GM18502 (cell line): ENCODE measurements around the gene TNNC1.

ENCODE experiments used
- ATAC-seq: cut with Tn5 transposase; IDR thresholded peaks from one replicate; pipeline ENCODE4 v1.9.1; 2021; ENCODE audit warnings: mild to moderate bottlenecking; ENCODE audit not compliant: unreplicated experiment, poor library complexity

The TNNC1 gene

DNA sequence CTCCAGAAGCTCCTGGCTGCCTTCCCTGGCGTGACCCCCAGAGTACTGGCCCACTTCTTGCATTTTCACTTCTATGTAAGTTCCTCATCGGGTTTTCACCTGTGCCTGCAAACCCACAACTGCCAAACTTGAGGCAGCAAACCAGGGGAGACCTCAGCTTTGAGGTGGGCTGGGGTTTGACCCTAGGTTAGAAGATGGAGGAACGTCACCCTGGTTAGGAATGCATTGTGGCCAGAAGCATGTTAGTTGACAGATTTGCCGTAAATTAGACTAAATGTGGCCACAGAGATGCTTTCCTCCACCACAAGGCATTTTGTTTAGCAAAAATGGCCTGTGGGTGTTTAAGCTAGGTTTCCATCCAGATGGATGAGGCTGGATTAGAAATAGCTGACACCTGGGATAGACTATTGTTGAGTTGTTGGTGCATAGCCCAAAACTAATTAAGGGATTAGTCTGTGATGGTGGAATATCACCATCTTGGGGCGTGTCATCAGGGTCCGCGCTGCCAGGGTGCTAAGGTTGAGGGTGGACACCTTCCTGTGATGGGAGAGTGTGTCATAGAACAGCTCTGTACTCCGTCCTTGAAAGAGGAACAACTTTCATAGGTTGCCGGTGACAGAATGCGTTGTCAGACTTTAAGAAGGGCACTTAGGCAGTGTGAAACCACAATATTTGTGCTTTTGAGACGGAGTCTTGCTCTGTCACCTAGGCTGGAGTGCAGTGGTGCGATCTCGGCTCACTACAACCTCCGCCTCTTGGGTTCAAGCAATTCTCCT lies 5.1 kb upstream of the TNNC1 start:
- no peak for ATAC-seq

DNA sequence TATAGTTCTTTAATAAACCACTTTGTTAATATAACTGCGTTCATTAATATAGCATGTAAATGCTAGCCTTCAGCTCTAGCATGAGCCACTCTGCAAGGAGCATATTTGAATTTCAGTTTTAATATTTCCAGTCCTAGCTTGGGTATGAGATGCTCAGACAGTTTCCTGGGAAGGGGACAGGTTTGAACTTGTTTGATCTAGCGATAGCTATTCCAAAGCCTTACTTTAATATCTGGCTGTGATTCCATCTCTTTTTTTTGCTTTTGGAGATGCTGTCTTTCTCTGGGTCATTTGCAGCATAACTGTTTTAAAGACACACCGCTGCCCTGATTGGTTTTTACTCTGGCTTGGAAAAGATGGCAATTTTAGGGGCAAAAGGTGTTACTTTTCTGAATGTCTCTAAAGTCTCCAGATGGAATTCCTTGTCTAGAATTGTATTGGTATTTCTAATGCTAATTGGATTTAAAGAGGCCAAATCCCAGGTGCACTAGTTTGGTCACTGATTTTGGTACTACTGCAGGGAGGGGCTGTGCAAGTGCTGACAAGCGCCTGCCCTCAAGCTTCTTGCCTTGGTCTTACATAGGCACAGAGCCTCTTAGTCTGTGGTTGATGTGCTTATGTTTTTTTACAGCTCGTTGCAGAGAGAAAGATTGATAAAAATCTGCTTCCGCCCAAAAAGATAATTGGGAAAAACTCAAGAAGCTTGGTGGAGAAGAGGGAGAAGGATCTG lies 4.4 kb upstream of the TNNC1 start:
- ATAC-seq = no peak

DNA sequence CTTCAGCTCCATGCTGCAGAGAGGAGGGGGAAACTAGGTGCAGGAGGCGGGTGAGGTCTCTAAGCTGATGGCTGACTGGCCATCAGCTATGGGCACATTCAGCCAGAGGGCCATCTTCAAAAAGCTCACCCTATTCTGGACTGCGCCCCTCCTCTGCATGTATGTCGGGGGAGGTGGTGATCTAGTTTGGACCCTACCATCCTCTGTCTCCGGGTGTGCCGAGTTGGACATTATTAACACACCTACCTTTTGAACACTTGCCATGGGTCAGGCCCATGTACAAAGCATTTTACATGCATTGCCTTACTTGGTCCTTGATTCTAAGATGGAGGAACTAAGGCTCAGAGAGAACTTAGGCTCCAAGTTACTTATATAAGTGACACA lies 3.0 kb upstream of the TNNC1 start:
- no peak for ATAC-seq

DNA sequence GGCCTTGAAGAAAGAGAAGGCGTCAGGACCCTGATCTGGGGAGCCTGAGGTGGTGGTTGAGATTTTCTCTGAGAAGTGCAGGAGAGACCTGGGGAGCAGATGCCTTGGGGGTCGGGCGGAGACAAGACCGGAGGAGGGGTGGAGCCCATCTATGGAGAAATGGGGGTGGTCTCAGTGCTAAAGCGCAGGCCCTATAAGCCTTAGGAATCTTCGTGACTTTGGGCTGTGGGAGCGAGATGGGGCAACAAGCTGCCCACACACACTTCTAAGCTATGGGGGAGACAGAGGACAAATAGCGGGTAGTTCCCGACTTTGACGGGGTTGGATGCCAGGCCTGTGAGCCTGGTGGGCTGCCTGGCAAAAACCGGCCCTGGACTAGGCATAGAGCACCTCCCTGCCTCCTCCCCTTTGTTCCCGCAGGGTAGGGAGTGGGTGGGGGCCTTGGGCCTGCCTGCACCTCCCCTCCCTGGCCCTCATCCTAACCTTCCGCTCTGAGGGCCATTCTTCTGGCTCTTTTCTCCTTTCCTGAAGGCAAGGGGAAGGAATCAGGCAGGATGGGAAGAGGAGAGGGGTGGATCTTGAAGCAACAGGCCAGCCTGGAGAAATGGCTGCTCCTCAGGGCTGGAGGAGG lies 2.4 kb upstream of the TNNC1 start:
- no peak for ATAC-seq

DNA sequence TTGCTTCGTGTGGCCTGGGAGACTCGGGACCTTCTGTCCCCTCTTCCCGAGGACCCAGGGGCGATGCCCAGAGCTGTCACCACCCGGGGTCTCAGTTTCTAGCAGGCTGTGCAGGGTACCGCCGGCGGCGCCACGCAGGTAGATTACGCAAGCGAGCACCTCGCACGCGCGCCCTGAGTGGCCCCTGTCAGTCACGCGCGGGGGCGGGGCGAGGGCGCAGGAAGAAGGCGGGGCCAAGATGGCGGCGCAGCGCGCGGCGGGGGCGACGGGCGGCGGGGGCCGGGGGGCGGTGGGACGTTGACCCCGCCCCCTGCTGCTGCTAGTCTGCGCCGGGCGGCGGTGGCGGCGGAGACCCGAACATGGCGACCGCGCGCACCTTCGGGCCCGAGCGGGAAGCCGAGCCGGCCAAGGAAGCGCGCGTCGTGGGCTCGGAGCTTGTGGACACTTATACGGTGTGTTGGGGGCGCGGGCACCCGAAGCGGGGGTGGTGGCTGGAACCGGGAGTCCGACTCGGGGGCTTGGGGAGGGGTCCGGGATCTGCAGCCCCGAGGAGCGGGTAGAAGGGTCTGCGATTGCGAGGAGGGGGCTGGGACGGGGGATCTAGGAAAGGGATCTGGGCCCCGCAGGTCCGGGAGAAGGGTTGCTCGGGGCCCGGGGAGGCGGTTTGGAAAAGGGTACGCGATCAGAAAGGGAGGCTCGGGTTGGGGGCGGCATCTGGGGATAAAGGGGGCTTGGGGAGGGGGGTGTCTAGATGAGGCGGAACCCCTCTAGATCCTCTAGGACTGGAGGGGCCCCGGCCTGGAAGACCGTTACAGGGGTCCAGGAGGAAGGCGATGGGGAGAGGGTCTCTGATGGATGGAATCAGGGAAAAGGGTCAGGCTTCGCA lies 1.7 kb upstream of the TNNC1 start, which contains the start of gene NISCH:
Gene NISCH (plus strand): TSS at position 322 of the 886 bp plus-strand sequence. CDS start 38 bp downstream, at position 360.
- ATAC-seq = peak; percentile 79

DNA sequence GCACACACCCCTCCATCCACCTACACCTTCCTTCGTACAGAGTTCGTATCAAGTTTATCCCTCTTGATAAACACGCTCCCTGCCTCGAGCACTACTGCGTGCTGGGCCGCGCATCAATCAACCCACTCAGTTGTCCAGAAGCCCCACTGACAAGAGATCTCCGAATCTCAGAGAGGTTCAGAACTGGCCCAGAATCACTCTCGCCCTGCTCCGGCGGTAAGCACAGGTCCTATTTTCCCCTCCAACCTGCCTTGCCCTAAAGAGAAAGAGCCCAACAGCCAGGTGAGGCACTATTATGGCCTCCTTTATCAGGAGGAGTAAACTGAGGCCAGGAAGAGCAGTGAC lies 1.1 kb upstream of the TNNC1 start:
- no peak for ATAC-seq

DNA sequence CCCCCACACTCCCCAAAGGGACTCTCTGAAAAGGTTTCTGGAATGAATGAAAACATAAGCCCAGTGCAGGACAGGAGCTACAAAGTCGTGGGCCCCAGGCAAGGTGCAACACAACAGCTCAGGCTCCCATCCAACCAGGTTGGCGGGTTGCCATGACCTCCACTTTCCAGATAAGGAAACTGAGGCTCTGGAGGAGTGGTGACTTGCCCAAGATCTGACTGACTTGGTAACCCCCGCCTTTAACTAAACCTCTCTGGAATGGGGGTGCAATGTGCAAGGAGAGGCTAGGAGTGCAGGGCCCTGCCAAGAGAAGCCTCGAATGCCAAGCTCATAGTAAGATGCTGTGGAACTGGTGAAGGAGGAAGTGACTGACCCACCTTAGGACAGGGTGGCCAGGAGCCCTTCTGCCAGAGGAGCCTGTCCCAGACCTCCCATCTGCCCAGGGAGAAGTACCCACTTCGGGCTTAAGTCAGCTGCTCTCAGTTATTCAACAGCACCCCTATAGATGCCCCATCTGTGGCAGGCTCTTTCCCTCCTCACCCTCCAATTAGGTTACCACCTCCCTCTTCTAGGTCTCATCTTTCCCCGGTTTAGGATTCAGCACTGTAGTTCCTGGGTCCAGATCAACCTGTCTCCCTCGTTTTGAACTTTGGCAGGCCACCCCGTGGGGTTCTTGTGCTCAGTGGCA lies 553 bp upstream of the TNNC1 start:
- ATAC-seq = no peak

DNA sequence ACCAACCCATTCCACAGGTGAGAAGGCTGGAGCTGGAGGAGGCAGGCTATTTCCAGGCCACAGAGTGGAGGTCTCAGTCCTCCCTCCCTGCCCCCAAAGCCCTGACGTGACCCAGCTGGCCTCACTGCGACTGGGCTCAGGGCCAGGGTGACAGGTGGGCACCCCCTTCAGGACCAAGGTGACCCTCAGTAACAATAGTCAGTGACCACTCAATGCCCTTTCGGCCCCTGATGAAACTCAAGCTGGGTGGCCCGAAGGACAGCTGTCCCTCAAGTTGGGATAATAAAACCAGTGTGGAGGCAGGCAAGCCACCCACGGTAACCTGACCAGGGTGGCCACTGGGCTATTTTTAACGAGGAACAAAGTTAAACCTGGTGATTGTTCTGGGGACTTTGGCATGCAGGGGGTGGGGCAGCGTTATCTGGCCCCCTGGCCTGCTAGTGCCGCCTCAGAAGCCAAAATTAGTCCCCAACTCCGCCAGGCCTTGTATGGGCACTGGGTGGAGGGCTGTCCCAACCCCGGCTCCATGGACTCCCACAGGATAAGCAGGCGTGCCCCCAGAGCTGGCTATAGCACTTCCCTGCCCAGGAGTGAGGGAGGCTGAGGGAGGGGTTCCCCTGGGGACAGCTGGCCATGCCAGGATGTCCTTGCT lies 1.1 kb downstream of the TNNC1 start:
- ATAC-seq = no peak

DNA sequence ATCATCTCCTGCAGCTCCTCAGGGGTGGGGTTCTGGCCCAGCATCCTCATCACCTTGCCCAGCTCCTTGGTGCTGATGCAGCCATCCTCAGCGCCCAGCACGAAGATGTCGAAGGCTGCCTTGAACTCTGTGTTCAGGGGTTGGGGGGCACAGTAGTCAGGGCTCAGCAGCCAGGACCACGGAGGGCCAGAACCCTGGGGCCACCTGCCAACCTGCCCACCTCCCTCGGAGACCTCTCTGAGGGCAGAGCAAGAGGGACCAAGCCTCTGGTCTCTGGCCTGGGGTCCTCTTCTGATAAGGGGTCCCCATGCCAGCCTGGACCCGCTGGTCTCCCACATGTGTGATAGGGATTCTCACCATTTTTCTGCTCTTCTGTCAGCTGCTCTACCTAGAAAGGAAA lies 1.7 kb downstream of the TNNC1 start:
- ATAC-seq = no peak

DNA sequence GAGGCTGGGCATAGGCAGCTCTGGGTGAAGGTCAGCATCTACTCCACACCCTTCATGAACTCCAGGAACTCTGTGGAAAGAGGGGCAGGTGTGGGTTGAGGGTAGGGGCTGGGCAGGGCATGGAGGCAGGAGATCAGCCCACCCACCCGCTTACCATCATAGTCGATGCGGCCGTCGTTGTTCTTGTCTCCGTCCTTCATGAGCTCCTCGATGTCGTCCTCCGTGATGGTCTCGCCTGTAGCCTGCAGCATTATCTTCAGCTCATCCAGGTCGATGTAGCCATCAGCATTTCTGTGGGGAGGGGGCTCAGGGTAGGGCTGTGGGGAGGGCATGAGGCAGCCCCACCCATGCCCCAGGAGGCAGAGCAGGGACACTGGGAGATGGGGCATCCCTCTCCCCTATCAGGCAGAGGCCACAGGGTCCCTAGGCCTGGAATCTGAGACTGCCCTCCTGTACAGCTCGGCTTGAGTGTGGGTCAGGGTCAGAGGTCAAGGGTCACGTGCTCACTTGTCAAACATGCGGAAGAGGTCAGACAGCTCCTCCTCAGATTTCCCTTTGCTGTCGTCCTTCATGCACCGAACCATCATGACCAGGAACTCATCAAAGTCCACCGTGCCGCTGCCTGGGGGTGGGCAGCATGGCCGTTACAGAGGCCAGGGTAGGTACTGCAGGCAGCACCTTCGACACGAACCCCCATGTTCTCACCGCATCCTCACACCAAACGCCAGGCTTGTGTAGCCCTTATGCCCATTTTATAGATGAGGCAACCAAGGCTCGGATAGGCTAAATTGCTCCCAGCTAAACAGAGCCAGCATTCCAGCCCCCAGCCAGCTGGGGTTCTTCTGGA lies 2.4 kb downstream of the TNNC1 start:
- ATAC-seq = no peak

DNA sequence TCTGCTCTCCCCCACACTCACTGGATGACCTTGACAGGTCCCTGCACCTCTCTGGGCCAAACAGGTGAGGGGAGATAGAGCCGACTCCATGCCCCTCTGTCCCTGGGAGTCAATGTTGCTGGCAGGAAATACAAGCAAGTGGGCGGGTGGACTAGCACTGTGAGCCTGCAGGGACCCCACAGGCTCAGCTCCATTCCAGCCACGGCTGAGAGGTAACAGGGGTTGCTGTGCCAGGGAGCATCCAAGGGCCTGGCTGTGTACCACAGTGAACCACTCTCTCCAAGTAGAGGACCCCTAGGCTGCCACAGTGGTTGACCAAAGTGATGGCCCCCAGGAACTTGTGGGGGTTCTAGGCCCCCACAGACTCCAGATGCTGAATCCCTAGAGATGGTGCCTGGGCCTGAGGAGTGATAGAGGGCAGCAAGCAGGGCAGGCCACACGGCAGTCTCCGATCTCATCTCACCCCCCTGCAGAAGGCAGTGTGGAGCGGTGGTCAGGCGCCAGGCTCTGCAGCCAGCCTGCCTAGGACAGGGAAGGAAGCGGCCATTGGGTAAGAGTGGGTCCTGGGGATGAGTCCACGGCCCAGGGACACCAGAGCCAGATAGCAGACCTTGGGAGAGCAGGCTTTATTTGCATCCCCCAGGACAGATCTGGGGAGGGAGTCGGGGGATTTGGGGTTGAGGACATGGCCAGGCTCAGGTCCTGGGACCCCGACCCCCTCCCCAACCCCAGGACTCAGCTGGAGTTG lies 3.2 kb downstream of the TNNC1 start:
- no peak for ATAC-seq

DNA sequence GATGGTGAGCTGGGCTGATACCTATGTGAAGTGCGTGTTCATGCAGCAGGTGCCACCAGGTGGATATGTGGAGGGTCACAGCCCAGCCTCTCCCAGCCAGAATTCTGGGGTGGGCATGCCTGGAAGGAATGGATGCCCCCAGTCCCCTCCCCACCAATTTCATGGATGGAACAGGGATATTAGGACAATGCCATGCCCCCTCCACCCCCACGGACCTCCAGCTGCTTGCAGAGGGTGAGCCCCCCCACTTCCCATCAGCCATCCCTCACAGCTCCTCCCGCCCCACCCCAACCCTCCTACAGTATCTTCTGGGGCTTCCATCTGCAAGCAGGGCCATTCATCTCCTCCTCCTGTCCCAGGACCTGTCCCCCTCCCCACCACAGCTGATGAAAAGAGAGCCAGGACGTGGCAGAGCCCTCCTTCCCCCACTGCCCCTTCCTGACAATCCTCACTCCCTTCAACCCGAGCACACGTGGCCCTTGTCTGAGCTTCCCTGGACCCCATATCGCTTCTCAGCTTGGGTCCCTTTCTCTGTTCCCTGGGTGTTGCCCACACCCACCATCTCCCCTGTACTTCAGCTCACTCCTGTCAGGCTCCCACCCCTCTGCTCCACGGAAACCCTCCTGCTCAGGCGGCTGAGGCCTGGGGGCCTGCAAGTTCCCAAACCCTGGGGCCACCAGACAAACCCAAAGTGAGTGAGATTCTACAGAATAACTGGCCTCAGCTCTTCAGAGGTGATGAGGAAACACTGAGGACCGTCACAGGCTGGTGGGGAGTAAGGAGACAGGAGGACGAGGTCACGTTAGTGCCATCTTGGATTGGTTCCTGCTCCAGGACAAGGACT lies 6.1 kb downstream of the TNNC1 start:
- no peak for ATAC-seq

DNA sequence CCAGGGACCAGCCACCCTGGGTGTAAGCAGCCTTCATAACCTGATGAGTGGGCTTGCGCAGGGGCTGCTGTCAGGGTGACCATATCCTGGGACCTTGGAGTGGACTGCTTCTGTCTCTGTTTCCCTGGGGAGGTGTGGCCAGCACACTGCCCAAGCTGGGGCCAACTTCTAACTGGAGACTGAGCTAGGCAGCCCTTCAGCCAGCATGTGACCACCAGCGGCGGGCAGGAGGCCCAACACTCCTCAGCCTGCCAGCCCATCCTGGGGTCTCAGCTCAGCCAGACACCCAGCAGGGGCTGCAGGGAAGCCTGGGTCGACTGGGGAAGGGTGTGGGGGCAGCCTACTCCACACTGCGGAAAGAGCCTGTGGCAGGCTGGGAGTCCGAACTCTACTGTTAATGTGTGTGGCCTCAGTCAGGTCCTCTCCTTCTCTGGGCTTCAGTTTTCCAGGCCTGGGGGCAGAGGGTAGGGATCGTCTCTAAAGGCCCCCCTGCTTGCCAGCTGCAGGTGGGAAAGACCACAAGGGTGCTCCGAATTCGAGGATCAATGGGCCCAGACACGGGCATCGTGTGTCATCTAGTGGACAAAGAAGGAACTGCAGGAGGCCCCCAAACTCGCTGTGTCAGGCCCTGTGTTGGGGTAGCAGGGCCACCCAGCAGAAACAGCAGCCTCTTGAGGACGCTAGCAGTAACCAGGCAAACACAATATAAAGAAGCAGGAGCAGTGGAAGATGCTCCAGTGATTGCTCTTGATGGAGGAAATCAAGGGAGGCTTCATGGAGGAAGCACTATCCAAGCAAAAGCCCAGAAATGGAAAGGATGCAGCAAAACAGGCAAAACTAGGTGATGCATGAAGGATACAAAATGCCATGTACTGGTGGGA lies 7.0 kb downstream of the TNNC1 start:
- no peak for ATAC-seq

DNA sequence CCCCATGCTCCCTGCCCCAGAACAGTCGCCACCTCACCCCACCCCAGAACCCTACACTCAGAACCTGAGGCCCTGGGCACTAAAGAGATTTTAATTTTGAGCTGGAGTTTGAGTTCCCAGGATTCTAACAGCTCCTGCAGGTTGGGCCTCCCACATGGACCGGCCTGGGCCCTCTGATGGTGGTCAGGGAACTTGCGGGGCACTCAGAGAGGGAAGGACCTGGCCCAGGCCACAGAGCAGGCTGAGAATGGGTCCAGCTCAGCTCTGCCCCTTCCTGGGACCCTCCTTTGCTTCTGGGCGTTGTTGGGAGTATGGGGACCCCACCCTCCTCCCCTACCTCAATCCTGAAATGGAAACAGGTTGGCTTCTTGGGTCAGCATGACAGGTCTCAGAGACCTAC lies 7.8 kb downstream of the TNNC1 start:
- no peak for ATAC-seq

DNA sequence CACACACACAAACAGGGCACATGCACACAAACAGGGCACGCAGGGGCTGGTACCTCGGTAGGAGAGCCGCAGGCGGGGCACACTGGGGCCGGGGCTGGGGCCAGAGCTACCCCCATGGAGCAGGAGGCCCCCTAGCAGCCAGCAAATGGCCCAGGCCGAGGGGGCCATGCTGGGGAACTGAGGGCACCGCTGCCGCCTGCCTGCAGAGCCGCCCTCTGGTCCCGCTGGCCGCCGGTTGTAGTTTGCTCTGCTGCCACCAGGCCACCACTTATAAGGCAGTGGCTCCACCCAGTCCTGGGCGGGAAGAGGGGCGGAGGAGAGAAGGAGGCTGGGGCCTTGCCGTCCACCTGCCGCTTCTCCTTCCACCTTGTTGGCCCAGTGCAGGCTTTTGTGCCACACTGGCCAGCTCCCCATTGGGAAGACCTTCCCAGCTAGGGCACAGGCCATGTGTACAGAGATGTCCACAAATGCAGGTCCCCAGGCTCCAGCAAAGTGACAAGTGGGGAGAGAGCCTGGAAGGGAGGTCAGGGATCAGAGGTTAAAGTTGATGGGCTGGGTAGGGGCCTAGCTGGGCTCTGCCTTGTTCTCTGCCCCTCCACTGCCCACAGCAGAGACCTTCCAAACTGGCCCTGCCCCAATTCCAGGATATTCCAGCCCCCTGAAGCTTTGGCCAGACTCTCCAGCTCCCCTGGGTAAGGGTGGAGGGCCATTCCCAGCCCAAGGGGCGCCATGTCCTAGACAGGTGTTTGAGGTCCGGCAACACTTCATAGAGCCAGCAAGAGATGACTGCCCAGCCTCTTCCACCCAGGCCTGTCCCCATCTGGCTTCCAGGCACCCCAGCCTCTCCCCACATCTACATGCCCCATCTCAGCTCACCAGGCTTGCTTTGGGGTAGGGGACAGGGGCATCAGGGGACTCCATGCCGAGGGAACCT lies 8.7 kb downstream of the TNNC1 start, which contains the start of gene SEMA3G:
Gene SEMA3G (minus strand): TSS at position 244 of the 934 bp plus-strand sequence. CDS start 76 bp downstream, at position 168.
- ATAC-seq = peak; percentile 83
